Activated CD8-positive, alpha-beta T cell treated with anti-CD3 and anti-CD28 coated beads, Interleukin-2, amount 10 ng/mL, durations not matched to agents 7 days and 5 days (primary cell): Measurements from ENCODE around the gene OSBPL9. TPM values are rescaled to one million over a fixed set of nuclear protein-coding genes. Genes with fewer than 3 reads are reported as not detected.

Source experiments
- ATAC-seq: fragments of 150-1000 bp; cut with Tn5 transposase; one replicate; pipeline ENCODE4 v1.10.0; 2021; ENCODE audit warnings: moderate library complexity
- CTCF ChIA-PET: fragments of 350-600 bp; sonication (Branson Sonifier 250); formaldehyde crosslinking; loops from one replicate; lab custom pipeline; 2021; ENCODE audit warnings: antibody characterized with exemption; lab: Charles Lee
- POLR2A ChIA-PET: fragments of 350-600 bp; sonication (Branson Sonifier 250); formaldehyde crosslinking; loops from one replicate; lab custom pipeline; 2021; ENCODE audit warnings: antibody characterized with exemption; lab: Charles Lee
- DNase-seq: peaks from one replicate; pipeline ENCODE4 v3.0.0-alpha.2; 2020
- H3K27ac Mint-ChIP-seq: one replicate; pipeline ENCODE4 v1.8.0; 2021; ENCODE audit warnings: mild to moderate bottlenecking, mixed read lengths
- H3K27me3 Mint-ChIP-seq: one replicate; pipeline ENCODE4 v1.8.0; 2021; ENCODE audit warnings: low read depth, mixed read lengths
- H3K36me3 Mint-ChIP-seq: one replicate; pipeline ENCODE4 v1.8.0; 2021; ENCODE audit warnings: low read depth, mixed read lengths
- H3K4me1 Mint-ChIP-seq: one replicate; pipeline ENCODE4 v1.8.0; 2021; ENCODE audit warnings: low read depth, mixed read lengths
- H3K4me3 Mint-ChIP-seq: one replicate; pipeline ENCODE4 v1.8.0; 2021; ENCODE audit warnings: mild to moderate bottlenecking, mixed read lengths
- H3K9me3 Mint-ChIP-seq: one replicate; pipeline ENCODE4 v1.8.0; 2022; ENCODE audit warnings: mixed read lengths; ENCODE audit not compliant: insufficient read depth
- total RNA-seq, 2 experiments: library from RNA; stranded (reverse); gene quantifications; one replicate each; pipeline ENCODE4 v1.2.3, GENCODE V29; 2021

Gene OSBPL9
- total RNA-seq, 2 experiments from 2014 or later: 43.3 to 45.8 TPM

DNA sequence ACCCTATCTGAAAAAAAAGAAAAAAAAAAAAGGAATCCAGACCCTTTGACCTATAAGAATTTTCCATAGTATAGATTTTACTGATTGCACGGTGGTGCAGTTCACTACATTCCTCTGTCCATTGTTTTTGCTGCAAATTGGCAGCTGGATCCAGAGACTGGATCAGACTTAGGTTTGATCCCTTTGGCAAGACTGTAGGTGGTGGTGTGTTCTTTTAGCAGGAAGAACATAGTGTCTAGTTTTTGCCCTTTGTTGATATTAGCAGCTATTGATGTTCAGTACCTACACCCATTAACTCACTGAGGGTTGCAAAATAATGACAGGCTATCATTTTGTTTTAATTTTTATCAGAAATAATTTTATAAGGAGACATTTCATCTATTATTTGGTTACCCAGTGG lies 37.1 kb downstream of the OSBPL9 start:
- no peaks in the 10 kb centered on the region for H3K27me3 Mint-ChIP-seq
- H3K9me3 Mint-ChIP-seq: no peaks in the 10 kb centered on the region
- DNase-seq: no peak
- POLR2A ChIA-PET: no interaction called here
- H3K36me3 Mint-ChIP-seq: peaks cover 2% of the 10 kb centered on the region
- H3K27ac Mint-ChIP-seq: no peak overlapping the region
- ATAC-seq: no peak
- no peak overlapping the region for H3K4me3 Mint-ChIP-seq
- no peaks in the 10 kb centered on the region for H3K4me1 Mint-ChIP-seq
- CTCF ChIA-PET: interaction anchor here (0.7 kb wide), 1 partner anchor 79 kb away, joined by 3 read pairs; no protein-coding TSS in a partner anchor

DNA sequence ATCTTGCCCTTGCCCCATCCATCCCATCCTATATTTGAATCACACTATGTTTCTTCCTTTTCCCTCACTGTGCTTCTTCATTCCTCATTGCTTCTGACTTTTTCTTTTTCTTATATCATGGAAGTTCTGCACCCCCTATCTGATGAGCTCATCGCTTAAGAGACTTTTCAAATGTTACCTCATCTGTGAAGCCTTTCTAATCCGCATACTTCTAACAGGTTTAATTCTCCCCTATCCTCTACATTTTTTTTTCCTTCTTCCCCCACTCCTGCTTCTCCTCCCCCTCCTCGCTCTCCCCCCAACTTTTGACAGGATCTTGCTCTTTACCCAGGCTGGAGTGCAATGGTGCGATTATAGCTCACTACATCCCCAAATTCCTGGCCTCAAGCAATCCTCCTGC lies 39.5 kb downstream of the OSBPL9 start:
- Mint-ChIP-seq H3K27me3 (no peaks in the 10 kb centered on the region), H3K27ac (no peak overlapping the region), H3K4me1 (no peaks in the 10 kb centered on the region), H3K4me3 (no peak overlapping the region), H3K36me3 (peaks cover 2% of the 10 kb centered on the region), H3K9me3 (no peaks in the 10 kb centered on the region)
- CTCF ChIA-PET: interaction anchor here (1.3 kb wide), 1 partner anchor 36 kb away, joined by 3 read pairs; no protein-coding TSS in a partner anchor
- ATAC-seq (no peak), DNase-seq (no peak)
- POLR2A ChIA-PET: no interaction called here

DNA sequence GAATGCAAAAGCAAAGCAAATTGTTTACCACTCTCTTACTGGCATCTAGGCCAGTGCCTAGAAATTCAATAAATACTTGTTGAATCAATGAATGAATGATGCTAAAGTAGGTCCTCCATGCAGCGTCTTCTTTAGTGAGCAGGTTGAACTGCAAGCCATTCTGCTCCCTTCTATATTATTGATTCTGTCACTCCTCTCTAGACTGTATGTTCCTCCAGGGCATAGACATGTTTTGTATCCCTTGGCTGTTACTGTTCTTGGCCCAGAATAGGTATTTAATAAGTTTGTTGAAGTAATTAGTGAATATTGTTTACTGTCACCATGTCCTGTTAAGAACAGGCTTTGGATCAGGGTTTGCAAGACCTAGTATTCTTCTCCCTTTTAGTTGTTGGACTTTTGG lies 43.7 kb downstream of the OSBPL9 start:
- no peak for ATAC-seq
- Mint-ChIP-seq H3K27ac (no peak overlapping the region), H3K4me1 (no peaks in the 10 kb centered on the region), H3K4me3 (no peak overlapping the region), H3K36me3 (no peaks in the 10 kb centered on the region), H3K27me3 (no peaks in the 10 kb centered on the region), H3K9me3 (no peaks in the 10 kb centered on the region)
- CTCF ChIA-PET: no interaction called here
- DNase-seq: no peak
- POLR2A ChIA-PET: no interaction called here

DNA sequence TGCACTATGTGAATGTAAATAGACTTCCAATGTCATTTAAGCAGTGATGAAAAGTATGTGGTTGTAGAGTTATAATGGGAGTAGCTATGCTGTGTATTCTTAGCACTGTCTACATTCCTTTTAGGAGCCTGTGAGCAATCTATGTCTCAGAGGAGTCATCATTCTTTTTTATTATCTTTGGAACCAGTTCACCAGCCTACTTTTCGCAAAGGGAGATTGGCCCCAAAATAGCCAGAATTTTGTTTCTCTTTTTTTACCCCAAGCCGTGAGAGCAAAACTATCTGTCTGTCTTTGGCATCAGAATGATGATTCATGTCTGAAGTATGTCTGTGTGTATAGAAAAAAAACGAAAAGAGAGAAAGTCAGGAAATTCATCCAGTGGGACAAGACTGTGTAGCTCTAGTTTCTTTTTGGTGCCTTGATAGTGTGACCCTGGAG lies 44.2 kb downstream of the OSBPL9 start:
- ChIA-PET CTCF (no interaction called here), POLR2A (no interaction called here)
- Mint-ChIP-seq H3K4me1 (no peaks in the 10 kb centered on the region), H3K27me3 (no peaks in the 10 kb centered on the region), H3K4me3 (no peak overlapping the region), H3K36me3 (no peaks in the 10 kb centered on the region), H3K27ac (no peak overlapping the region), H3K9me3 (no peaks in the 10 kb centered on the region)
- ATAC-seq (no peak), DNase-seq (no peak)

DNA sequence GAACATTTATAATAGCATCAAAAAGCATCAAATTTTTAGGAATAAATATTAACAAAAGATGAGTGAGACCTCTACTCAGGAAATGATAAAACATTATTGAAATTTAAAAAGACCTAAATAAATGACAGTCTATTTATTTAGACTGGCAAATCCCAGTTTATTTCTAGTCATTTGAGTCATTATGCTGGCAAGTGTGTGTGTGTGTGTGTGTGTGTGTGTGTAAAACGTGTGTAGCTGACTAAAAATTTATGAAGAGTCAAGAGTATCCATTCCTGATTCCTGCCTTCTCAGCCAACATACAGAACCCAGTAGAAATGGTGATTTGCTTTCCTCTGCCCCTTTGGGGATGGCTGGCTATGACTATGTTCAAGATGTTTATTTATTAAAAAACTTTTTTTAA lies 46.2 kb downstream of the OSBPL9 start:
- Mint-ChIP-seq H3K4me1 (no peaks in the 10 kb centered on the region), H3K4me3 (no peak overlapping the region), H3K27me3 (no peaks in the 10 kb centered on the region), H3K9me3 (no peaks in the 10 kb centered on the region), H3K36me3 (no peaks in the 10 kb centered on the region), H3K27ac (no peak overlapping the region)
- ChIA-PET POLR2A (no interaction called here), CTCF (no interaction called here)
- DNase-seq (no peak), ATAC-seq (no peak)

DNA sequence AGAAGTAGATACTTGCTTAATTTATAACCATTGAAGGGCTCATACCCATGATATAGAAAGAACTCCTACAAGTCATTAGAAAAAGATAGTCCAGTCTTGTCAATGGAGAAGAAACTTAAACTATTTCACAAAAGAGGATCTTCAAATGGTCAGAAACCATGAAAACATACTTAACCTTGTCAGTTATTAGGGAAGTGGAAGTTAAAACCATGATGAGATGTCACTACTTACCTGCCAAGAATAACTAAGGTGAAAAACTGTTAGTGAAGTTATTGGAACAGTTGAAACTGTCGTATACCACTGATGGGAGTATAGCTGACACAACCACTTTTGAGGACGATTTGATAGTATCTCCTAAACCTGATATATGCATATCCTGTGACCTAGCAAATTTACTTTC lies 46.8 kb downstream of the OSBPL9 start:
- POLR2A ChIA-PET: no interaction called here
- Mint-ChIP-seq H3K27ac (no peak overlapping the region), H3K4me3 (no peak overlapping the region), H3K36me3 (no peaks in the 10 kb centered on the region), H3K4me1 (no peaks in the 10 kb centered on the region), H3K27me3 (no peaks in the 10 kb centered on the region), H3K9me3 (no peaks in the 10 kb centered on the region)
- DNase-seq (no peak), ATAC-seq (no peak)
- CTCF ChIA-PET: no interaction called here

DNA sequence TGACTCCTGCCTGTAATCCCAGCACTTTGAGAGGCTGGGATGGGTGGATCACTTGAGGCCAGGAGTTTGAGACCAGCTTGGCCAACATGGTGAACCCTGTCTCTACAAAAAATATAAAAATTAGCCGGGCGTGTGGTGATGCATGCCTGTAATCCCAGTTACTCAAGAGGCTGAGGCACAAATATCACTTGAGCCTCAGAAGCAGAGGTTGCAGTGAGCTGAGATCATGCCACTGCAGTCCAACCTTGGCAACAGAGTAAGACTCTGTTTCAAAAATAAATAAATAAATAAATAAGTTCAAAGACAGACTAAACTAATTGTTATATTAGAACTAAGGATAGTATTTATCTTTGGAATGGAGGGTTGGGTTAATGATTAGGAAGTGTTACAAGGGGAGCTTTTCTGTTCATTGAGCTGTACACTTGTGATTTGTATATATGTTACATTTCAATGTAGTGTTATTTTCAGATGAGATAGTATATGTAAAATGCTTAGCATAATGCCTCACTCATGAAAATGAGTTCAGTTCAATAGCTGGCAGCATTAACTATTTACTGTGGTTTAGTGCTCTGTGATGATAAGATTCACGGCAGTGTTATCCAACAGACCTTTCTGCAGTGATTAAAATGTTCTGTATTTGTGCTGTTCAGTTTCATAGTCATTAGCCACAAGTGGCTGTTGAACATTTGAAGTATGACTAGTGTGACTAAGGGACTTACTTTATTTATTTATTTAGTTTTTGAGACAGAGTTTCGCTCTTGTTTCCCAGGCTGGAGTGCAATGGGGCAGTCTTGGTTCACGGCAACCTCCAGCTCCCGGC lies 47.7 kb downstream of the OSBPL9 start:
- CTCF ChIA-PET: no interaction called here
- no peak for ATAC-seq
- Mint-ChIP-seq H3K36me3 (no peaks in the 10 kb centered on the region), H3K27ac (no peak overlapping the region), H3K4me1 (no peaks in the 10 kb centered on the region), H3K9me3 (no peaks in the 10 kb centered on the region), H3K4me3 (no peak overlapping the region), H3K27me3 (no peaks in the 10 kb centered on the region)
- DNase-seq: no peak
- POLR2A ChIA-PET: no interaction called here

DNA sequence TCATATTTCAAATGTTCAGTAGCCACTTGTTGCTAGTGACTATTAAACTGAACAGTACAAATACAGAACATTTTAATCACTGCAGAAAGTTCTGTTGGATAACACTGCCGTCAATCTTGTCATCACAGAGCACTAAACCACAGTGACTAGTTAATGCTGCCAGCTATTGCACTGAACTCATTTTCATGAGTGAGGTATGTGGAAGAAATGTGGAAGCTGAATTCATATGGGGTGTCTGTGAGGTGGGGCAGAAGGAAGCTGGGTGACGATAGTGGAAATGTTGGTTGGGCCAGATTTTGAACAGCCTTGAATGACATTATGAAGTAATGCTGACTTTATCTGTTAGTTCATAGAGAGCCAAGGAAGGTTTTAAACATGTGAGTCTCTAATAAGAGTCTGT lies 49.6 kb downstream of the OSBPL9 start:
- Mint-ChIP-seq H3K27ac (no peak overlapping the region), H3K9me3 (no peaks in the 10 kb centered on the region), H3K36me3 (no peaks in the 10 kb centered on the region), H3K4me3 (no peak overlapping the region), H3K27me3 (no peaks in the 10 kb centered on the region), H3K4me1 (no peaks in the 10 kb centered on the region)
- ChIA-PET POLR2A (interaction anchor here (0.5 kb wide), 1 partner anchor 251 kb away, joined by 5 read pairs; no protein-coding TSS in a partner anchor), CTCF (no interaction called here)
- ATAC-seq (no peak), DNase-seq (no peak)

DNA sequence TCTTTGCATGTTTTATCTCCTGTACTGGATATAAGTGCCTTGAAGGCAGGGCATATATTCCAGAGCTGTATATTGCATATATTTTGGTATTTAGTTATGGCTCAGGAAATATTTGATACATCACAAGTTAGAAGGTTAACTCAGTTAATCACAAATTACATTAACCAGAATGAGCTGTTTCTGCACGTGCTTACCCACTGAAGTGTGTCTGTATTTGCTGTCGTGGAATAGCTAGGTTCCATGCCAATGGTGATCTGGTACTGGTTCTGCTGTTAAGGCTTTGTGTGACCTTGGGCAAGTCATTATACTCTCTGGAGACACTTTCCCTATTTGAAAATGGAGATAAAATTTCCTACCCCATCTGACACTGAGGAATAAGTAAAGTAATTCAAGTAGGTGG lies 50.7 kb downstream of the OSBPL9 start:
- H3K27ac Mint-ChIP-seq: no peak overlapping the region
- H3K27me3 Mint-ChIP-seq: no peaks in the 10 kb centered on the region
- H3K36me3 Mint-ChIP-seq: no peaks in the 10 kb centered on the region
- ChIA-PET POLR2A (no interaction called here), CTCF (no interaction called here)
- H3K4me1 Mint-ChIP-seq: no peaks in the 10 kb centered on the region
- DNase-seq: no peak
- no peak for ATAC-seq
- no peaks in the 10 kb centered on the region for H3K9me3 Mint-ChIP-seq
- no peak overlapping the region for H3K4me3 Mint-ChIP-seq

DNA sequence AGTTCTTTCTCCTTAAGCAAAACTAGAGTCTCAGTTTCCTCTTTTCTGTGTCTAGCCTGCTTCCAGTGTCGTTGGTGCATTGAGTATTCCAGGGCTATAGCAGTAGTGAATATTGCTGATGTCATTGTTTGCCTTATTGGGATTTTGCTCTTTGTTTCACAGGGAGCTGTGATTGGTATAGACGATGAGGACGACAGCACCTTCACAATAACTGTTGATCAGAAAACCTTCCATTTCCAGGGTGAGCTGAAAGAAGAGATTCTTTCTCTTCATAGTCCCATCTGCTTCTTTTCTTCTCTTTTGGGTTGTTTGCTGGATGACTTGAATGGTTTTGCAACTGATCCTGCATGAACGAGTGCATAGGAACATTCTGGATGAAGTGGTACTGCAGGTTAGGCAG lies 52.4 kb downstream of the OSBPL9 start:
- no peak for DNase-seq
- Mint-ChIP-seq H3K27me3 (no peaks in the 10 kb centered on the region), H3K27ac (no peak overlapping the region), H3K36me3 (no peaks in the 10 kb centered on the region), H3K4me3 (no peak overlapping the region), H3K4me1 (no peaks in the 10 kb centered on the region), H3K9me3 (no peaks in the 10 kb centered on the region)
- ATAC-seq: no peak
- ChIA-PET POLR2A (no interaction called here), CTCF (no interaction called here)

DNA sequence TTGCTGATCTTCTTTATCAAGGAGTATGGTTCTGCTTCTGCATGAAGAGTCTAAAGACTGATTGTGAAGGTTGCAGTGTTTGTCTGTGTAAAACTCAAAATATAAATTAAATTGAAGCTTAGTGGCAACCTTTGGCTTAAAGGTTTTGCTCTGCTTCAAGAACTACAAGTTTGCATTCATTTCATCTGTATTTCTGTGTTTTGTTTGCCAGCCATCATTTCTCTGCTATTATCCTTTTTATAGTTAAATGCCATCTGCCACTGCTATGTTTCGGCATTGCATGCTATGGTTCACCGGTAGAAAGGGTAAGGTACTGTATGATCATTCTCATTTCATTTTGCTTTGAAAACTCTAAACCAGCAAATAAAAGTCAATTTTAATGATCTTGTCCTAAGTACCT lies 52.9 kb downstream of the OSBPL9 start:
- no peaks in the 10 kb centered on the region for H3K9me3 Mint-ChIP-seq
- POLR2A ChIA-PET: no interaction called here
- DNase-seq: no peak
- no peaks in the 10 kb centered on the region for H3K4me1 Mint-ChIP-seq
- H3K36me3 Mint-ChIP-seq: no peaks in the 10 kb centered on the region
- CTCF ChIA-PET: no interaction called here
- H3K27ac Mint-ChIP-seq: no peak overlapping the region
- no peaks in the 10 kb centered on the region for H3K27me3 Mint-ChIP-seq
- ATAC-seq: no peak
- H3K4me3 Mint-ChIP-seq: no peak overlapping the region

DNA sequence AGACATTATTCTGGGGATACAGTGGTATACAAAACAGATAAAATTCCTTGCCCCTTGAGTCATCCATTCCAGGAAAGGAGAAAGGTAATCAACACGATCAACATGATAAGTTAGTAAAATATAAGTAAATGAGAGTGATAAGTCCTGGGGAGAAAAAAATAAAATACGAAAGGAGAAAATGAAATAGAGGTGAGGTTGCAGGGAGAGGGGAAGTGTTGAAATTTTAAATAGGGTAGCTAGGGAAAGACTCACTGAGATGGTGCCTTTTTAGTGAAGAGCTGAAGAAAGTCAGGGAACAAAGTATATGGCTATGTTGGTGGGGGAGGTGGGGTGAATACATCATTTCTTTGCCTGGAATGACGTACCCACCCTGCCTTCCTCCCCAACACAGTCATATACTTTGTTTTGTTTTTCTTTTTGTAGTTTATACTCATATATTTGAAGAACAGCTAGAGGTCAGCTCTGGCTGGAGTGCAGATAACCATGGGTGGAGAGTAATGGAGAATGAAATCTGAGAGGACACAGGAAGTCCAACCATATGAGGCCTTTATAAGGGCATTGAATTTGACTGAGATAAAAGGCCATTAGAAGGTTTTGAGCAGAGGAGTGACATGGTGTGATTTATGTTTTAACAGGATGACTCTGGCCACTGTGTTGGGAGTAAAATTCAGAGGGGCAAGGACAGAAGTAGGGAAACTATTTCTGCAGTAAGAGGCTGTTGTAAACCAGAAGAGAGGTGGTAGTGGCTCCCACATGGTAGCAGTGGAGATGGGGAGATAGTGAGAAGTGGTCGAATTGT lies 54.8 kb downstream of the OSBPL9 start:
- no peak for ATAC-seq
- ChIA-PET POLR2A (no interaction called here), CTCF (no interaction called here)
- Mint-ChIP-seq H3K27me3 (no peaks in the 10 kb centered on the region), H3K4me1 (no peaks in the 10 kb centered on the region), H3K36me3 (no peaks in the 10 kb centered on the region), H3K27ac (no peak overlapping the region), H3K9me3 (no peaks in the 10 kb centered on the region), H3K4me3 (no peak overlapping the region)
- DNase-seq: no peak
